H9 (cell line): Measurements from ENCODE around the gene TPBG. TPM values are rescaled to one million over a fixed set of nuclear protein-coding genes. Genes with fewer than 3 reads are reported as not detected.

Source experiments
- DNase-seq: peaks from one replicate; pipeline ENCODE4 v3.0.0-alpha.2; 2017
- H2AFZ ChIP-seq: one replicate; pipeline ENCODE4 v1.6.1; 2013; ENCODE audit warnings: mild to moderate bottlenecking, low read length, control low read depth, moderate library complexity
- H2AK5ac ChIP-seq: 2 replicates; pipeline ENCODE4 v1.6.1; 2013; ENCODE audit warnings: low read length, control low read depth, mixed read lengths; ENCODE audit not compliant: insufficient read length
- H2BK120ac ChIP-seq: one replicate; pipeline ENCODE4 v1.6.1; 2013; ENCODE audit warnings: low read depth, mild to moderate bottlenecking, low read length, control low read depth, inconsistent platforms; ENCODE audit not compliant: poor library complexity, severe bottlenecking
- H2BK12ac ChIP-seq: 2 replicates; pipeline ENCODE4 v1.6.1; 2013; ENCODE audit warnings: low read length, control low read depth, mixed read lengths, low read depth; ENCODE audit not compliant: insufficient read length
- H2BK15ac ChIP-seq: 2 replicates; pipeline ENCODE4 v1.6.1; 2013; ENCODE audit warnings: low read depth, low read length, control low read depth
- H2BK20ac ChIP-seq: one replicate; pipeline ENCODE4 v1.6.1; 2013; ENCODE audit warnings: low read depth, mild to moderate bottlenecking, low read length, control low read depth, inconsistent platforms; ENCODE audit not compliant: poor library complexity, severe bottlenecking
- H2BK5ac ChIP-seq: 2 replicates; pipeline ENCODE4 v1.6.1; 2013; ENCODE audit warnings: low read length, control low read depth, mixed read lengths; ENCODE audit not compliant: insufficient read length
- H3K14ac ChIP-seq: 2 replicates; pipeline ENCODE4 v1.6.1; 2013; ENCODE audit warnings: low read length, control low read depth; ENCODE audit not compliant: insufficient read depth
- H3K18ac ChIP-seq: 2 replicates; pipeline ENCODE4 v1.6.1; 2013; ENCODE audit warnings: low read depth, mild to moderate bottlenecking, mixed read lengths, low read length, control low read depth; ENCODE audit not compliant: insufficient read length
- H3K23ac ChIP-seq: 2 replicates; pipeline ENCODE4 v1.6.1; 2013; ENCODE audit warnings: low read length, control low read depth, mixed read lengths, low read depth; ENCODE audit not compliant: insufficient read length
- H3K23me2 ChIP-seq: 2 replicates; pipeline ENCODE4 v1.6.1; 2013; ENCODE audit warnings: low read depth, mild to moderate bottlenecking, mixed read lengths, low read length, control low read depth; ENCODE audit not compliant: insufficient read length, poor library complexity, severe bottlenecking
- H3K27ac ChIP-seq: 2 replicates; pipeline ENCODE4 v1.5.1; 2013; ENCODE audit warnings: low read length, control low read depth, mixed read lengths, low read depth; ENCODE audit not compliant: insufficient read length
- H3K27me3 ChIP-seq: 2 replicates; pipeline ENCODE4 v1.6.1; 2013; ENCODE audit warnings: low read length, control low read depth, inconsistent platforms; ENCODE audit not compliant: insufficient read depth
- H3K4ac ChIP-seq: 2 replicates; pipeline ENCODE4 v1.6.1; 2013; ENCODE audit warnings: low read depth, mild to moderate bottlenecking, control low read depth, inconsistent platforms, low read length, moderate library complexity
- H3K4me1 ChIP-seq: 2 replicates; pipeline ENCODE4 v1.6.1; 2013; ENCODE audit warnings: low read length, control low read depth, inconsistent platforms; ENCODE audit not compliant: insufficient read depth
- H3K4me2 ChIP-seq: 2 replicates; pipeline ENCODE4 v1.6.1; 2013; ENCODE audit warnings: low read length, control low read depth, mixed read lengths; ENCODE audit not compliant: insufficient read length, insufficient read depth
- H3K56ac ChIP-seq: 2 replicates; pipeline ENCODE4 v1.6.1; 2013; ENCODE audit warnings: low read depth, mild to moderate bottlenecking, mixed read lengths, low read length, control low read depth; ENCODE audit not compliant: insufficient read length
- H3K79me1 ChIP-seq: 2 replicates; pipeline ENCODE4 v1.6.1; 2013; ENCODE audit warnings: low read depth, mild to moderate bottlenecking, moderate library complexity, low read length, control low read depth, inconsistent platforms; ENCODE audit not compliant: insufficient read depth, poor library complexity, severe bottlenecking
- H3K79me2 ChIP-seq: 2 replicates; pipeline ENCODE4 v1.6.1; 2013; ENCODE audit warnings: low read length, control low read depth, inconsistent platforms; ENCODE audit not compliant: insufficient read depth
- H3K9ac ChIP-seq: 2 replicates; pipeline ENCODE4 v1.6.1; 2013; ENCODE audit warnings: low read length, control low read depth, mixed read lengths; ENCODE audit not compliant: insufficient read length; ENCODE audit errors: extremely low read depth
- H3K9me3 ChIP-seq: one replicate; pipeline ENCODE4 v1.6.1; 2013; ENCODE audit warnings: low read depth, low read length, inconsistent platforms; ENCODE audit not compliant: control insufficient read depth
- H3T11ph ChIP-seq: one replicate; pipeline ENCODE4 v1.6.1; 2013; ENCODE audit warnings: mild to moderate bottlenecking, low read length, control low read depth, inconsistent platforms
- H4K20me1 ChIP-seq: one replicate; pipeline ENCODE4 v1.6.1; 2013; ENCODE audit not compliant: control insufficient read depth, insufficient read length, insufficient read depth
- H4K5ac ChIP-seq: 2 replicates; pipeline ENCODE4 v1.6.1; 2013; ENCODE audit warnings: low read depth, mild to moderate bottlenecking, mixed read lengths, low read length, control low read depth; ENCODE audit not compliant: insufficient read length
- H4K8ac ChIP-seq: replicated peaks from 2 replicates; pipeline ENCODE4 v1.6.1; 2013; ENCODE audit warnings: low read length, control low read depth, mixed read lengths, low read depth; ENCODE audit not compliant: insufficient read length
- H4K91ac ChIP-seq: 2 replicates; pipeline ENCODE4 v1.6.1; 2013; ENCODE audit warnings: low read depth, mild to moderate bottlenecking, moderate library complexity, mixed read lengths, low read length, control low read depth; ENCODE audit not compliant: insufficient read length
- H3K27ac Mint-ChIP-seq, 3 experiments: 2 replicates in 2 of 3; 3 replicates in 1 of 3; pipeline ENCODE4 v1.8.0; 2020 to 2021; ENCODE audit warnings: mixed read lengths in 3 of 3, mild to moderate bottlenecking in 1 of 3, moderate library complexity in 1 of 3
- H3K27me3 Mint-ChIP-seq: 2 replicates; pipeline ENCODE4 v1.8.0; 2021; ENCODE audit warnings: low read depth, mild to moderate bottlenecking, moderate library complexity, mixed read lengths
- H3K36me3 Mint-ChIP-seq, 3 experiments: 2 replicates in 2 of 3; 3 replicates in 1 of 3; pipeline ENCODE4 v1.8.0; 2020 to 2021; ENCODE audit warnings: low read depth in 3 of 3, mixed read lengths in 3 of 3; ENCODE audit not compliant: insufficient read depth in 1 of 3
- H3K4me1 Mint-ChIP-seq, 2 experiments: 2 replicates each; pipeline ENCODE4 v1.8.0; 2020; ENCODE audit warnings: mixed read lengths in 2 of 2
- H3K4me3 Mint-ChIP-seq, 2 experiments: 2 replicates in 1 of 2; 3 replicates in 1 of 2; pipeline ENCODE4 v1.8.0; 2020 to 2021; ENCODE audit warnings: mild to moderate bottlenecking in 2 of 2, mixed read lengths in 2 of 2, moderate library complexity in 1 of 2
- H3K9me3 Mint-ChIP-seq, 2 experiments: 2 replicates in 1 of 2; 3 replicates in 1 of 2; pipeline ENCODE4 v1.8.0; 2020; ENCODE audit warnings: mild to moderate bottlenecking in 2 of 2, mixed read lengths in 2 of 2, moderate library complexity in 1 of 2
- CTCF ChIP-seq: fragments of 200-600 bp; sonication (generic); conservative IDR thresholded peaks from 3 replicates; pipeline ENCODE4 v1.8.0; 2021; ENCODE audit warnings: antibody characterized with exemption, mild to moderate bottlenecking
- WGBS: extraction: QIAGEN DNeasy Blood & Tissue Kit; methylation state at CpG from one replicate; pipeline ENCODE4 v1.1.7; 2013; ENCODE audit warnings: missing lambda C conversion rate, low lambda C conversion rate, mixed read lengths; ENCODE audit not compliant: insufficient read length; ENCODE audit errors: extremely low coverage; 5-methylcytosine and 5-hydroxymethylcytosine counted together
- total RNA-seq: library from RNA; stranded (reverse); gene quantifications from 2 replicates; pipeline ENCODE4 v1.2.1, GENCODE V29; 2021

The TPBG gene
- total RNA-seq, 1 experiment from 2014 or later: 19.0 TPM

- Histone ChIP-seq H3K4me2 (no peak overlapping the region), H3K9ac (no peak overlapping the region), H3K9me3 (no peaks in the 10 kb centered on the region), H2BK12ac (no peak overlapping the region), H2BK20ac (no peak overlapping the region), H3K18ac (no peak overlapping the region), H2BK5ac (no peak overlapping the region), H3K23ac (no peak overlapping the region), H4K91ac (no peak overlapping the region), H2BK15ac (no peak overlapping the region), H4K8ac (no peak overlapping the region), H3K14ac (no peak overlapping the region), H3T11ph (no peak overlapping the region), H4K5ac (no peak overlapping the region), H3K23me2 (no peaks in the 10 kb centered on the region), H3K79me2 (no peaks in the 10 kb centered on the region), H3K56ac (no peak overlapping the region), H2AK5ac (no peak overlapping the region), H4K20me1 (no peaks in the 10 kb centered on the region), H3K4me1 (no peaks in the 10 kb centered on the region), H3K4ac (no peak overlapping the region), H2AFZ (no peak overlapping the region), H3K79me1 (no peaks in the 10 kb centered on the region), H2BK120ac (no peak overlapping the region), H3K27me3 (no peaks in the 10 kb centered on the region), H3K27ac (no peak overlapping the region)
- H3K4me3 Mint-ChIP-seq: no peak overlapping the region
- H3K9me3 Mint-ChIP-seq: no peaks in the 10 kb centered on the region
- H3K4me1 Mint-ChIP-seq: peaks cover 4 to 5% of the 10 kb centered on the region in 2 experiments; a peak in 3 of 4 replicates
- no peaks in the 10 kb centered on the region; a peak in 1 of 7 replicates for H3K36me3 Mint-ChIP-seq
- TF ChIP-seq CTCF: no peak
- DNase-seq: no peak
- H3K27me3 Mint-ChIP-seq: no peaks in the 10 kb centered on the region
- WGBS: no CpG with 5 or more reads among the region's 3 CpGs
- H3K27ac Mint-ChIP-seq: no peak overlapping the region
Observed at GRCh38 chr6:82410151-82410648, 46.6 kb downstream of the TPBG start.
